Measurements from ENCODE around the gene CHPF2.

Gene CHPF2

DNA sequence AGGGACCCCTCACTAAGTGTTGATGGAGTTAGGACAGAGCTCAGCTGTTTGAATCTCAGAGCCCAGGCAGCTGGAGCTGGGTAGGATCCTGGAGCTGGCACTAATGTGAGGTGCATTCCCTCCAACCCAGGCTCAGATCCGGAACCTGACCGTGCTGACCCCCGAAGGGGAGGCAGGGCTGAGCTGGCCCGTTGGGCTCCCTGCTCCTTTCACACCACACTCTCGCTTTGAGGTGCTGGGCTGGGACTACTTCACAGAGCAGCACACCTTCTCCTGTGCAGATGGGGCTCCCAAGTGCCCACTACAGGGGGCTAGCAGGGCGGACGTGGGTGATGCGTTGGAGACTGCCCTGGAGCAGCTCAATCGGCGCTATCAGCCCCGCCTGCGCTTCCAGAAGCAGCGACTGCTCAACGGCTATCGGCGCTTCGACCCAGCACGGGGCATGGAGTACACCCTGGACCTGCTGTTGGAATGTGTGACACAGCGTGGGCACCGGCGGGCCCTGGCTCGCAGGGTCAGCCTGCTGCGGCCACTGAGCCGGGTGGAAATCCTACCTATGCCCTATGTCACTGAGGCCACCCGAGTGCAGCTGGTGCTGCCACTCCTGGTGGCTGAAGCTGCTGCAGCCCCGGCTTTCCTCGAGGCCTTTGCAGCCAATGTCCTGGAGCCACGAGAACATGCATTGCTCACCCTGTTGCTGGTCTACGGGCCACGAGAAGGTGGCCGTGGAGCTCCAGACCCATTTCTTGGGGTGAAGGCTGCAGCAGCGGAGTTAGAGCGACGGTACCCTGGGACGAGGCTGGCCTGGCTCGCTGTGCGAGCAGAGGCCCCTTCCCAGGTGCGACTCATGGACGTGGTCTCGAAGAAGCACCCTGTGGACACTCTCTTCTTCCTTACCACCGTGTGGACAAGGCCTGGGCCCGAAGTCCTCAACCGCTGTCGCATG lies 5.2 kb downstream of the CHPF2 start:
- DNase-seq = no peak

DNA sequence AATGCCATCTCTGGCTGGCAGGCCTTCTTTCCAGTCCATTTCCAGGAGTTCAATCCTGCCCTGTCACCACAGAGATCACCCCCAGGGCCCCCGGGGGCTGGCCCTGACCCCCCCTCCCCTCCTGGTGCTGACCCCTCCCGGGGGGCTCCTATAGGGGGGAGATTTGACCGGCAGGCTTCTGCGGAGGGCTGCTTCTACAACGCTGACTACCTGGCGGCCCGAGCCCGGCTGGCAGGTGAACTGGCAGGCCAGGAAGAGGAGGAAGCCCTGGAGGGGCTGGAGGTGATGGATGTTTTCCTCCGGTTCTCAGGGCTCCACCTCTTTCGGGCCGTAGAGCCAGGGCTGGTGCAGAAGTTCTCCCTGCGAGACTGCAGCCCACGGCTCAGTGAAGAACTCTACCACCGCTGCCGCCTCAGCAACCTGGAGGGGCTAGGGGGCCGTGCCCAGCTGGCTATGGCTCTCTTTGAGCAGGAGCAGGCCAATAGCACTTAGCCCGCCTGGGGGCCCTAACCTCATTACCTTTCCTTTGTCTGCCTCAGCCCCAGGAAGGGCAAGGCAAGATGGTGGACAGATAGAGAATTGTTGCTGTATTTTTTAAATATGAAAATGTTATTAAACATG lies 6.0 kb downstream of the CHPF2 start:
- no peak for DNase-seq

DNA sequence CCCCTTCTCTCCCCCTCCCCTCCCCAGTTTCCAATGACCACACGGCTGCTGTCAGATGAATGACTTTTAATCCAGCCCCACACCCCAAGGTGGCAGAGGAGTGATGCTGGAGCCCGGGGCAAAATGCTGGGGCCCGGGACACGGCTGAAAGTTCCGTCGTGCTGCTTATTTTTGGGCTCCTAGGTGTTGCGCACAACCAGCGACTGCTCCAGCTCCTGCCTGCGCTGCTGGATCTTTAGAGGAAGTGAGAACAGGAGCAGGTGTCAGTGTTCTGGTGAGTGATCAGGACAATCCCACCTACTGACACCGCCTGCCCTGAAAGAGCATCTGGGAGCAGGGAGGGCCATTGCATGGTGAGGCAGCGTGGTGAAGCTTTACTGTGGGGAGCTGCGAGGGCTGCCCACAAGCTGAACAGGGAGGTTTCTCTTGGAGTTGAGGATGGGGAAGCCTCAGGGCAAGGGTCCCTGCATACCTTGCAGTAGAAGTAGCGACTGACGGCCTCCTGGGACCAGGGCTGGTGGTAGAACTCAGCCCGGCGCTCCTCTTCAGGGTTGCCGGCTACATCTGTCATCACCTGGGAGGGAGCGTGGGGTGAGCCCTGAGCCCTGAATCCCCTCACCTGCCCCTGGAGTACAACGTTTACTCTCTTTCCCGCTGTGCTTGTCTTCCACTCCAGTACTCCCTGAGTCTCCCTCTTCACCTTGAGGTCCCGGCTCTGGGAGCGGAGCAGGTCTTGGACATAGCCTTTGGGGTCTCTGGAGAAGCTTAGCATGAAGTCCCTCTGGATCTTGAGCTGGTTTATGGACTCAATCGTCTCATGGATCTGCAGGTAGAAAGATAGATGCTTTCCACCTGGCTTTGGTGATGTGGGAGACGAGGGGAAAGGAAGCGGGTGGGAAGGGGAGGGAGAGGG lies 6.9 kb downstream of the CHPF2 start:
- no peak for DNase-seq

DNA sequence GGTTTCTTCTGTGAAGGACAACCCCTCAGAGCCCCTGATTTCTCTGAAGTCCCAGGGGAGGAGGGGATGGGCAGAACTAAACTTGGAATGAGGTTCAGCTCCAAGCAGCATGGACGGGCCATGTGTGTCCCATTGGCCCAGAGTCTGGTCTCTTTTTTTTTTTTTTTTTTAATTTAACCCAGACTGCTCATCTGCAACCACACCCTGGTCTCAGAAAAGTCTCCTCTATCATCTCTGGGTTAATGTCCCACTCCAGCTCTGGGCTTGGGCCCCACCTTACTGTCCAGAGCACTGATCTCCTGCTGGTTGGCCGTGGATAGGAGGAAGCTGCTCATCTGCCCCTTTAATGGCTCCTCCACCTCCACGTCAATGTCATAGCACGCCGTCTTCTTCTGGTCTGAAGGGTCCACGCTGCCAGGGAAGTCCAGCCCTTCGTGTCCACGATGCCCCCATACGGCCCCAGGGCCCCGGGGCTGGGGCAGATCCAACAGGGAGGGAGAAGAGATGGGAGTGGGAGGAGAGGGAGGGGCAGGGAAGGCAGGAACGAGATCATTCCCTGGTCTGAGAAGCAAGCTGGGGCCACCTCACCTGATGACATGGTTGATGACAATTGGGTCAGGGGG lies 7.7 kb downstream of the CHPF2 start:
- DNase-seq = no peak

DNA sequence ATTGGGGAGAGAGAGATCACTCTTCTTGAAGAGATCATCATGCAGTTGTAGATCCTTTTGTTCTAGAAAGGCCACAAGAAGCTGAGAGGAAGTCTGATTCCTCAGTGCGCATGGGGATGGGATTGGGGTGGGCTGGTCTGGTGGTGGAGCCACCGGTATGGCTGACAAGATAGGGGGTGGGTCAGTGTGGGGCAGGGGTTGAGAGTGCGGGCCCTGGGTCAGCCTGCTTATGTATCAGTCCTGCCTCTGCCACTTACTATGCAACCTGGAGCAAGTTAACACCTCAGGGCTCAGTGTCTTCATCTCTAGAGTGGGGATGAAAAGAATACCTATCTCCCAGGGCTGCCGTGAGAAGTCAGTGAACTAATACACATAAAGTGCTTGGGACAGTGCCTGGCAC lies 8.3 kb downstream of the CHPF2 start:
- no peak for DNase-seq

DNA sequence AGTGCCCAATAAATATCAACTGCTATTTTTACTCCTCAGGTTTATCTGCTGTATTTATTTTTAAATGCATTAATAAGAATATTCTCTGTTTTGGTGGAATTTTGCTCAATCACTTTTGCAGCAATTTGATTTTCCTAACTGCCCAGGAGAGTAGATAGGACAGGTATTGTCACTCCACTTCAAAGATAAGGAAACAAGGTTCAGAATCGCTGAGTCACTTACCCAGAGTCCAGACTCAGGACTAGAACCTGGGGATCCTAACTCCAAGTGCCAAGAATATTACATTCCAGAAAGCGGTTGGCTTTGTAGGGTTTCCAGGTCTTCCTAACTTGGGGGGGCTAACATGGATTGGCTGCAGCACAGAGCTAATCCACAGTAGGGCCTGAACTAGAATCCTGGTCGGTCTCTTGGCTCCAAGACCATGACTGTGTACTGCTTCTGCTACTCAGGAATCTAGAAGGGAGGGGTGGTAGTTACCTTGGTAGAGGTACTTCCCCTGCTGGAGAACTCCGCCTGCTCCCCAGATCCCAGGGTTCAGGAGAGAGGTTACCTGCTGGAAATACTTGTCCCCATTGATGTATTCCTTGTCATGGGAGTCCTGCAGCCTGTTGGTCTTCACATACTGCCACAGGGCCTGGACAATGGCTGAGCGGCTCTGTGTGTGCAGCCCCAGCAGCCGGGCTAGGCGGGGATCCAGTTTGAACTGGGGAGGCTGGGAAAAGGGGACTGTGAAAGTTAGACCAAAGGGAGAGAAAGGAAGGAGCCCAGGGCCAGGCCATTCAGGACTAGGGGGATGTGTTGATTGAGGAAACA lies 8.9 kb downstream of the CHPF2 start:
- DNase-seq = no peak

DNA sequence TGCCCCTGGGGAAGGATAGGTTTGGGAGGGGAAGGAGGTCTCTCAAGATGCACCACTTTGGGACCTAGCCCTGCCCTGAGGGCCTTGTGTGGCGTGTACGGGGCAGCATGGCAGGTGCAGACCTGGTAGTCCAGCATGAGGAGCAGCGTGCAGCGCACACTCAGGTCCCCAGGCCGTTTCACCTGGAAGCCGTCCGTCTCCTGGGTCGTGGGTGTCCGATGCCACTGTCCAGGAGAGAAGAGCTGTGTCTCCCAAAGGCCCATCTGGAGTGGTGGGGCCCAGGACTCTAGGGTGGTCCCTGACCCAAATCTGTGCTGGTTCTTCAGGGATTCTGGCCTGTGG lies 9.4 kb downstream of the CHPF2 start:
- no peak for DNase-seq

DNA sequence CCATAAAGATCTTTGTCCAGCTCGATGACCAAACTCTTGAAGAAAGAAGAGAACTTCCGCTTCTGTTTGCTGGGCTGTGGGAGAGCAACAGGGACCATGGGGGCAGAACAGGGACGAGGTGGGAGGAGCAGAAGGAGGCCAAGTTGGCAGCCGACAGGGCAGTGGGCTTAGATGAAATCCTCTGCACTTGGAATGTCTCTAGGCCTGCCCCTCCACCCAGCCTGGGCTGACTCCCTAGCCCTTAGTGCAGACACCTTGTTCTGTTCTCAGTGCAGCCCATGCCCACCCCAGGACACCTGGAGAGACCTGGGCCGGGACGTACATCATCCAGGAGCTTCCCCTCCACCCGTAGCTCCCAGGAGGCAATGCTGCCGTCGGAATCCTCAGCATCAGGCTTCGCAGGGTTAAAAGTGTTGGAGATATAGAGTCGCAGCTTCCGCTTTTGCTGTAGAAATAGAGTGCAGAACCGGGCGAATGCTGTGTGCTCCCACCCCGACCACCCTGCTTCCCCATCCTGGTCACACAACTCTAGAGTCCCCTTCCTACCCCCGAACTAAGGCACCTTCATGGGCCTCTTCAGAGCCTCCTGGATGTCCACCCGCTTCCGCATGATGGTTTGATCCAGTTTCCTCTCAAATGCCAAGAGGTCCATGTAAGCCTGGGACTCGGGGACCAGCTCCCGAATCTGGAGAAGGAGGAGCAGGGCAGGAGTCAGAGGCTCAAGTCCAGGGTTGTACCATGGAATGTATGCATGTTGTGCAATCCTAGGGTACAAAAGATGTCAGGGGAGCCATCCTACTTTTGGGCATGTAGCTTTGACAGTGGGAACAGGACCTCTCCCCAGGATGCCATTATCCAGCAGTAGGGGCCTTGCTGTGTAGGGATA lies 10.1 kb downstream of the CHPF2 start:
- DNase-seq = no peak

DNA sequence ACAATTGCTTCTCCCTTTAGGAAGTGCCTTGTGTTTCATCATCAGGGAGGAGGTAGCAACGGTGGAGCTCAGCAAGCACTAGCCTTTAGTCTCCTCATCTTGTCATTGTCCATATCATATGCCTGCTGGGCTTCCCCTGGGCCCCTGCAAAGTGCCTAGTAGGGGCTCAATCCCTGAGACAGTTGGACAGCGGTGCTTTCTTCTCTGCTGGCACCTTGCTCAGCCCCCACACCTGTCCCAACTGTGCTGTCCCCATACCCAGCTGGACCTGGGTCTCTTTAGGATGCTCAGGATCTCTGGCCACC lies 10.7 kb downstream of the CHPF2 start:
- DNase-seq = no peak

DNA sequence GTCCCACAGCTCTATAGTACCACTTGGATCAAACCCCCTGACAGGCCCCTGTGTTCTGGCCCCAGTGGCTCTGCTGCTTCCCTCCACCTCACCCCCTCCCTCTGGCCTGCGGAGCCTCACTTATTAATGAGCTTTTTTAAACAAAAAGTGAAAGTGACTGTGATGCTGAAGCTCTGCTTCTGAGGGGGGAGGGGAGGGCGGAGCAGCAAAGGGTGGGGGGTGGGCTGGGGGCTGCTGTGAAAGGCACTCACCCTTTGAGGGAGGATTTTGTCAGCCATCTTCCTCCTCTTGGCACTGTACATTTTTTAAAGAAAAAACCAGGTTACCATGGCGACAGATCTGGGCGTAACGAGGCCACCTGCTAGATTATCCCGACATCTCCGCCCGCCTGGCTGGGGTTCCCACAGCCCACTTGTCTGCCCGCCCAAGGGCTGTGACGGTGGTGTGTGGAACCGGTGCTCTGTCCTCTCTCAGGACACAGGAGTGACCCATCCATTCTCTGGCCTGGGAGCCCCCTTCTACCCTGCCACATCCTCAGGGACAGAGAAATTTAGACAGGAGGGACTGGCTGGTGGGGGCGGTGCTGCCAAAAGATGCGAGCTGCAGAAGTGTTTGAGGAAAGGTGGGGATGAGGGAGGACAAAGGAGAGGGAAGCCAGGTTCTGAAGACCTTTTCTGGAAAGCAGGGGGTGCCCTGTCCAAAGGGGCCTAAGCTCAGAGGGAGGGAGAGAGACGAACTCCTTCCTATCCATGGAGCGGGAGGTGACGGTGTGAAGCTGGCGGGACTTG lies 11.3 kb downstream of the CHPF2 start:
- peak; percentile 78 for DNase-seq

DNA sequence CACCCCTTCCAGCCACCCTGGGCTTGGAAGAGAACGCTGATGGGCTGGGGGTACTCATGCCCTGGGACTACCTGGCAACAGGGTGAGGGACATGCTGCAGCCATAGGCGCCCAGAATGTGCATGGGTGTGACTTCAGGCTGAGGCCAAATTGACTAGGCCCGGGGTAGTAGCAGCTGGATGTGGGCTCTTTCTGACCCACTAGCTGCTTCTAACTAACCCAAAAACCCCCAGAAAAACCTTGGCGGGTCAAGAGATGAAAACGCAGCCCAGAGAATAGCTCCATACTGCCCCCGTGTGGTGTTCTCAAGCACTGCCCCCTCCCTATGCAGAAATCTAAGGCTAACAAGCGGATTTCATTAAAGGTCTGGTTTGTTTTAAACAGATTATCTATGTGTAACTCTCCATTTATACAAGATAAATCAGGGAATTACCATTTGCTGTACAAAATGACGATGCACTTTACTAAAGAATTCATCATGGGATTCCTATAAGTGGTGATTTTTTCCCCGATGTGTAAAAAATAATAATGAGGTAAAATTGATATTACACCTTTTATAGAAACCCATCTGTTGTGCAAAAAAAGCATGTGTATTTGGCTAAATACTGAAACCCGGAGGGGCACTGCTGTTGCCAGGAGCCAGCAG lies 12.0 kb downstream of the CHPF2 start:
- peak; percentile 75 for DNase-seq

DNA sequence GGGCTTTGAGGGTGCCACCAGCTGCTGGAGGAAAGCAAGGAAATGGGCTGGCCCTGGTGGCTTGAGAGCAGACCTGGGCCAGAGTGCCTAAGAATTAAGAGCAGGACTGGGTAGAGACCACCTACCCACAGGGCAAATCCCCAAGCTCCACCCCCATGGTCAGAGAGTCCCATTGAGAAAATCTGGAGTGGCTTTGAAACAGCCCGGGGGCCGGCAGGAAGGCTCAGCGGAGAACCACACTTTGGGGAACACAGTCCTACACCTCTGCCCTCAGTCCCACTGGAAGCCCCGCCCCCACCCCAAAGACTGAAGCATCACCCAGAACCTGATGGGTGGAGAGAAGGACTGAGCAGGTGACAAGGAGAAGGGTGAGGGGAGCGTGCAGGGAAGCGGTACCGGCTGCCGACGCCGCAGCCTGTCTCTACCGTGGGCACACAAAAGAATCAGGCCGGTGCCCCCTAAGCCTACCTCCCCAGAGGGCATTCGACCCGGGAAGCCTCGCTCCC lies 12.6 kb downstream of the CHPF2 start:
- no peak for DNase-seq

DNA sequence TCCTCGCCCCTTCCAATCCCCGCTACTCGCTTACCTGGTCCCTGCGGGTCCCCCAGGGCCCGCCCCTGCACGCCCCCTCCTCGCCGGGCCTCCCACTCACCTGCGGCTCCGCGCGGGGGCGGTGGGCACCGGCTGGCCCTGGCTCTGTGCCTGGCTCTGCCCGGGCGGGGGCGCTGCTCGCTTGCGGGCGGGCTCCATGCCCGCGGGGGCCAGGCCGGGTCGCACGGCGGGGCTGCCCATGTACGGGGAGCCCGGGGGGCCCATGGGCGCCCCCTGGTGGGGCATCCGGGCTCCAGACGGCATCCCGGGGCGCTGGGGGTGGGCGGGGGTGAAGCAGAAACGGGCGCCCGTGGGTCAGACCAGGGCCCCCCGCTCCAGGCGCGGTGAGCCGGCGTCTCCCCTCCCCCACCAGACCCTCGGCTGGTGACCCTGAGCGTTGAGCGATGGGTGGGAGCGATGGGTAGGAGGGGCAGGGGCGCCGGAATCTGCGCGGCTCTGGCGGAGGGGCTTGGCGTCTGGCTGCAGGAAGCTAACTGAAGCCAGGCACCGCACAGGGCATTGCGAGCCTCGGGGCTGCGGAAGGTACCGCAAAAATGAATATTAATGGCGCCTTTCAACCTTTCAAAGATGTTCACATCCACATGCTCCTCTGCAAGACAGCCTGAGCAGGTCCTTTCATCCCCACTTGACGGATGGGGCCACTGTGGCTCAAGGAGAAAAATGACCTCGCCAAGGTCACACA lies 13.2 kb downstream of the CHPF2 start:
- peak; percentile 74 for DNase-seq

DNA sequence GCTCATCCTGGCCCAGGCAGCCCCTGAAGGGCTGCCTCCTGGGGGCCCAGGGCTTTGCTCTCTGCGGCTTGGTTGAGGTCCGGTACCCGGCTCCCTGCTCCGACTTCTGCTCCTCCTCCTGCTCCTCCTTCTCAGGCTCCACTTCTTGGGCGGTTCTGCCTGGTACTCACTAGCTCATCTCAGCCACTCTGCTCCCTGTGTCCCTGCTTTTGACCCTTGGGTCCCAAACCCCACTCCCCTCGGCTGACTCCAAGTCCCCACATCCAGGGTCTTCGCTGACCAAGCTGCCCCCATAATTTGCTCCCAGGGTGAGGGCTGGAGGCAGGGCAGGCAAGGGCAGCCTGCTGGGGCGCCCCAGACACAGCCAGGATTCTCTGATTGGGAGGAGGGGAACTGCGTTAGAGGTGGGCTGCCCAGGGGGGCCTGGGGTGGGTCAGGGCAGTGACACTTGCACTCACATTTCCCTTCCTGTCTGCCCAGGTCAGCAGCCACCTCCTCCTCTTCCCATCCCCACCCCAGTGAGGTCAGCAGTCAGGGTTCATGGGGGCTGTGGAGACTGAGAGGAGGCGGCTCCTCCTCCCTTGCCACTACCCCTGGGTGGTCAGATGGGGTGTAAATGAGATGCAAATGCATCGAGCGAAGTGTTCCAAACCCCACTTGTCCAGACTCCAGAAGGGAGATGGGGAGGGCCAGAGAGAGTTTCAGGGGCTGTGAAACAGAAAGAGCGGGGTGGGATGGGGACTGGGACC lies 14.0 kb downstream of the CHPF2 start:
- no peak for DNase-seq

DNA sequence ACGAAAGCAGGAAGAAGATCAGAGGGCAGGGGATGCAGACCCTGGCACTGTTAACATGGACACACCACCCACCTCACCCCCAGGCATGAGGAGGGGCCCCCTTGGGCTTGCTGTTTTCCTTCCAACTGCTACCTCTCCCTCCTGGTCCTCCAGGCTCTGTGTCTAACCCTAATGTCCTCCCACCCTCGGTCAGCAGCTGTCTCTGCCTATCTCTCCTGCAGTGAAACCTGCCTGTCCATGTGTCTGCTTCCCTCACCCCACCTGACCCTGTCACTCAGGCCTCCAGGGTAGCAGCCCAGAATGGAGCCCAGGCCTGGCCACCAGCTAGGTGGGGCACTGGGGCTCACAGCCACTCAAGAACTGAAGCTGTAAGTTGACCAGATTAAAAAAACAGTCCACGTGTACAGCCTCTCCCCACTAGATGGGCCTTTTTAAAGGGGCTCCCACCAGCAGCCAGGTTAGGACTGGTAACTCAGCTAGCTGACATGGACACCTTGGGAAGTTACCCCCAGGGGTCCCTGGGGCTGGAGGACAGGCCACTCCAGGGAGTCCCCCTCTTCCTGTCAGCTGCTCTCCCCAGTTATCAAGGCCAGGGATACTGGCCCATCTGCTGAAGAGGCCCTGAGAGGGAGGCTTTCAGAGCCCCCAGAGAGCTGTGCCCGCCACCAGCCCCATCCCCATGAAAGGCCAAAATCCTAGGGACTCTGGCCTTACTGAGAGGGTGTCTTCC lies 14.7 kb downstream of the CHPF2 start:
- no peak for DNase-seq

DNA sequence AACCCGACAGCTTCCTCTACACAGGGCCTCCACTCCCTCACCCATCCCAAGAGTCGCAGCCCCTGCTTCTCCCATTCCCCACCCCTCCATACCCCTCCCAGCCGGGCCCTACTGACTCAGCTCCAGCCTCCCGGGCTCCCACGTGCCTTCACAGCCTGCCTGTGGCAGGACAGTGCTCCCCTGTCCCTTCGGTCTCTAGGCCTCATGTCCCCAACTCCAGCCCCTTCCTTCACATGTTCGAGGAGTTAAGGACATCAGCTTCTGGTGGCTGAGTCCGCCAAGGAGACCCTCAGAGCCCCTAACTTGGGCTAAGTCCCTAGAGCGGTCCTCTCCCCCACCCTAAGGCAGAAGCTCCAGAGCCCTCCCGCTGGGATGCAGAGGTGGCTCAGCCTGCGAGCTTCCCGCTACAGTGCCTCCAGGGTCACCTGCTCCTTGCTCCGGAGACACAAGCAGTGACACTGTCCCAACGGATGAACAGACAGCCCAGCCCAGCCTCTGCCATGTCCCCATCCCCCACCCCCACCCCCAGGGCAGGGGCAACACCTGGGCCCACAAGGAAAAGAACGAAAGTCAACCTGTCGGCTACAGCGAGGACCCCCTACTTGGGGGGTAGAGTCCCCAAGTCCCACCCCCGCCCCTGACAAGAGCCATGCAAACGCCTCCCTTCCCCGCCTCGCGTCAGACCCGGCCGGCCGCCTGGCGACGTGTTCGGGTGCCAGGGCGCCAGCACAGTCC lies 15.5 kb downstream of the CHPF2 start:
- no peak for DNase-seq
